Measurements from ENCODE around the gene FUT9. TPM values are rescaled to one million over a fixed set of nuclear protein-coding genes. Genes with fewer than 3 reads are reported as not detected.

Gene FUT9
- total and polyA plus RNA-seq, 2 of the 8 experiments (the other 6 are each of a cell fraction or from before 2014, with no cell fraction given), result 0.85 to 4.9 TPM

DNA sequence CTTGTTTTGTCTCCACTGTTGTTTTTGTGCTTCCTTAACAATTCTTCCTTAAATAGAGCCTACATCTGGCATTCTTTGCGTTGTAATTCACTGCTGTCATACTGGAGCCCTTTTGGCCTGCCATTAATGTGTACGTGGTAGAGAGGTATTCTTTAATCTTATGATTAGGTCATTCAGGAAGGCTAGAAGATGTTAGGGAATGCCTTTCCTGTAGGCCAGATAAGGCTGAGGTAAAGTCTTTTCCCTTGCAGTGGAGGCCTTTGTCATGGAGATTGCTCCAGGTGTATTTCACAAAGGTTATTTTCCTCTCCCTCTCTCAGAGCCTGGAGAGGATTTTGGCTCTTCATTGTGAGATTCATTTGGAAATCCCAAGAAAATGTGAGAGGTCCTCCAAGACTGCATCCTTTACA lies 146.9 kb downstream of the FUT9 start:
- no peak overlapping the region for H4K8ac ChIP-seq (ENCODE audit: extremely low read depth, insufficient read depth, low read length)
- FAIRE-seq (peak; percentile 98), DNase-seq (ENCODE audit: low read depth in 1 of 2, low spot score in 2 of 2) (peak in 1 of 2 experiments; percentile 43)
- no peaks in the 10 kb centered on the region for H3K27me3 ChIP-seq (replicated peaks in 1 of 4; ENCODE audit: control insufficient read depth in 3 of 4, extremely low read depth in 1 of 4, insufficient read depth in 3 of 4, low read length in 3 of 4)
- H3K23me2 ChIP-seq (ENCODE audit: low read depth, low read length), result no peaks in the 10 kb centered on the region
- no peak overlapping the region for H2AK5ac ChIP-seq (ENCODE audit: low read depth, low read length)
- H4K20me1 ChIP-seq (replicated peaks in 1 of 2; ENCODE audit: control insufficient read depth in 1 of 2, insufficient read depth in 2 of 2, low read length in 2 of 2), result no peaks in the 10 kb centered on the region
- H2BK20ac ChIP-seq (ENCODE audit: low read length), result 0 out of 2 replicates have a peak overlapping the region, but pooled peaks have one; percentile 4
- no peak overlapping the region for H3K4ac ChIP-seq (replicated peaks; ENCODE audit: insufficient read length, low read depth, low read length)
- H2BK15ac ChIP-seq (ENCODE audit: low read length), result no peak overlapping the region
- peaks cover 0 to 14% (median 4%) of the 10 kb centered on the region in 4 experiments; a peak in 5 of 7 replicates for H3K4me1 ChIP-seq (replicated peaks in 1 of 4; ENCODE audit: control insufficient read depth in 3 of 4, insufficient read depth in 4 of 4, low read length in 3 of 4)
- peak overlapping the region in 1 of 4 experiments; percentile 35; a peak in 1 of 8 replicates for H3K4me3 ChIP-seq (ENCODE audit: extremely low read depth in 1 of 4, insufficient read depth in 2 of 4, low read depth in 3 of 4, low read length in 4 of 4)
- H4K5ac ChIP-seq (ENCODE audit: insufficient read length, low read depth, low read length), result peak overlapping the region; percentile 12
- no peak overlapping the region for H2BK5ac ChIP-seq (ENCODE audit: low read depth, low read length)
- CTCF ChIA-PET (ENCODE audit: partially characterized antibody), result no interaction called here
- POLR2A ChIA-PET (ENCODE audit: partially characterized antibody), result no interaction called here
- no peak overlapping the region for H4K91ac ChIP-seq (replicated peaks; ENCODE audit: insufficient read length, low read length)
- peak overlapping the region; percentile 68 for H3K27ac ChIP-seq (ENCODE audit: low read depth, low read length)
- no peaks in the 10 kb centered on the region for H3K9me3 ChIP-seq (ENCODE audit: insufficient read depth in 2 of 2, low read depth in 1 of 2, low read length in 1 of 2)
- no peak overlapping the region for H2AFZ ChIP-seq (ENCODE audit: low read length)
- H3K4me2 ChIP-seq (ENCODE audit: insufficient read depth in 1 of 2, low read depth in 2 of 2, low read length in 2 of 2), result peak overlapping the region; percentile 38 to 57; a peak in 3 of 4 replicates
- 0% methylated on average over 2 of the region's 2 CpGs; no CpG with 5 or more reads in 1 of the 2 experiments for WGBS, 2 experiments (ENCODE audit: extremely low coverage in 1 of 2, insufficient coverage in 1 of 2, insufficient read length in 1 of 2, insufficient replicate concordance in 2 of 2, low coverage in 1 of 2, low lambda C conversion rate in 2 of 2, missing lambda C conversion rate in 1 of 2)
- H3K18ac ChIP-seq (ENCODE audit: extremely low read depth, low read length), result peak overlapping the region; percentile 2; the same call in 1 of the 2 replicates
- no peak overlapping the region for H3K23ac ChIP-seq (ENCODE audit: insufficient read length)
- no peaks in the 10 kb centered on the region for H3K36me3 ChIP-seq (ENCODE audit: control insufficient read depth in 2 of 4, insufficient read depth in 4 of 4, low read length in 3 of 4)
- no peak overlapping the region for H2BK12ac ChIP-seq (ENCODE audit: low read depth, low read length)
- H3K9ac ChIP-seq (replicated peaks in 1 of 4; ENCODE audit: extremely low read depth in 1 of 4, low read depth in 3 of 4, low read length in 3 of 4), result no peak overlapping the region
- no peak overlapping the region for H3K56ac ChIP-seq (replicated peaks; ENCODE audit: insufficient read length, low read depth, low read length)
- no peak overlapping the region for H3K14ac ChIP-seq (ENCODE audit: insufficient read length)
- H3K79me2 ChIP-seq (ENCODE audit: control insufficient read depth in 1 of 2, insufficient read depth in 2 of 2, low read length in 2 of 2), result no peaks in the 10 kb centered on the region
- H2BK120ac ChIP-seq (replicated peaks; ENCODE audit: low read depth, low read length), result no peak overlapping the region
- no peaks in the 10 kb centered on the region for H3K79me1 ChIP-seq (ENCODE audit: low read depth, low read length)
- no peak for TF ChIP-seq KDM5A (IDR thresholded peaks at IDR 0.05; ENCODE audit: low read length)
